Nephron progenitor cell (in vitro differentiated cells): ENCODE measurements around the gene SMARCAD1.
"Not testable (repeated sequence)": the region's sequence is repeated elsewhere in the genome, so short reads cannot be mapped to it uniquely, and the experiment has no call there.

Experiments used
- DNase-seq: peaks from one replicate; pipeline ENCODE4 v3.0.0; 2021
- H3K27ac Mint-ChIP-seq: 2 replicates; pipeline ENCODE4 v1.8.0; 2021; ENCODE audit warnings: mild to moderate bottlenecking, moderate library complexity, mixed read lengths
- H3K27me3 Mint-ChIP-seq: 2 replicates; pipeline ENCODE4 v1.8.0; 2021; ENCODE audit warnings: mild to moderate bottlenecking, low read depth, mixed read lengths; ENCODE audit not compliant: poor library complexity
- H3K36me3 Mint-ChIP-seq: 2 replicates; pipeline ENCODE4 v1.8.0; 2021; ENCODE audit warnings: low read depth, mixed read lengths
- H3K4me1 Mint-ChIP-seq: 2 replicates; pipeline ENCODE4 v1.8.0; 2021; ENCODE audit warnings: mixed read lengths
- H3K4me3 Mint-ChIP-seq: 2 replicates; pipeline ENCODE4 v1.8.0; 2021; ENCODE audit warnings: mild to moderate bottlenecking, moderate library complexity, mixed read lengths
- H3K9me3 Mint-ChIP-seq: 2 replicates; pipeline ENCODE4 v1.8.0; 2021; ENCODE audit warnings: mild to moderate bottlenecking, moderate library complexity, mixed read lengths
- CTCF ChIP-seq: fragments of 200-600 bp; sonication (generic); IDR thresholded peaks from 2 replicates; pipeline ENCODE4 v1.5.0; 2021; ENCODE audit warnings: antibody characterized with exemption

The SMARCAD1 gene

GRCh38 chr4:94336303-94336702 lies 128.6 kb downstream of the SMARCAD1 start:
- peaks cover 7% of the 10 kb centered on the region for H3K4me1 Mint-ChIP-seq
- no peak for DNase-seq
- no peak for TF ChIP-seq CTCF
- no peak overlapping the region for H3K27ac Mint-ChIP-seq
- H3K27me3 Mint-ChIP-seq = peaks cover 3% of the 10 kb centered on the region
- no peak overlapping the region for H3K4me3 Mint-ChIP-seq
- H3K36me3 Mint-ChIP-seq = no peaks in the 10 kb centered on the region
- H3K9me3 Mint-ChIP-seq = no peaks in the 10 kb centered on the region

GRCh38 chr4:94336791-94337190 lies 129.1 kb downstream of the SMARCAD1 start:
- H3K27ac Mint-ChIP-seq, DNase-seq, H3K9me3 Mint-ChIP-seq, H3K4me1 Mint-ChIP-seq, H3K36me3 Mint-ChIP-seq, H3K27me3 Mint-ChIP-seq, H3K4me3 Mint-ChIP-seq: not testable (repeated sequence)

GRCh38 chr4:94338681-94339351 lies 131.2 kb downstream of the SMARCAD1 start:
- no peak for TF ChIP-seq CTCF
- Mint-ChIP-seq H3K27me3 (peaks cover 3% of the 10 kb centered on the region), H3K36me3 (no peaks in the 10 kb centered on the region), H3K4me1 (no peaks in the 10 kb centered on the region), H3K4me3 (no peak overlapping the region), H3K9me3 (no peaks in the 10 kb centered on the region), H3K27ac (no peak overlapping the region)
- DNase-seq = no peak

- no peak overlapping the region for H3K27ac Mint-ChIP-seq
- no peak for DNase-seq
- no peak for TF ChIP-seq CTCF
- H3K9me3 Mint-ChIP-seq = no peaks in the 10 kb centered on the region
- H3K4me1 Mint-ChIP-seq = no peaks in the 10 kb centered on the region
- peaks cover 3% of the 10 kb centered on the region for H3K27me3 Mint-ChIP-seq
- no peaks in the 10 kb centered on the region for H3K36me3 Mint-ChIP-seq
- H3K4me3 Mint-ChIP-seq = no peak overlapping the region
These were observed 132.1 kb downstream of the SMARCAD1 start for GRCh38 chr4:94339779-94340178.
